GM23338 (cell line): ENCODE data around the gene SIRPA. TPM values are rescaled to one million over a fixed set of nuclear protein-coding genes. Genes with fewer than 3 reads are reported as not detected.

Source experiments
- ATAC-seq: fragments of 200-7000 bp; cut with Tn5 transposase; 3 replicates; pipeline ENCODE4 v1.9.1; 2020
- DNase-seq: peaks from one replicate; pipeline ENCODE4 v3.0.0-alpha.2; 2015; ENCODE audit warnings: low spot score
- H2AFZ ChIP-seq: fragments of 200-600 bp; sonication (generic); 2 replicates; pipeline ENCODE4 v1.8.0; 2016; ENCODE audit warnings: antibody characterized with exemption, mild to moderate bottlenecking, moderate library complexity
- H3F3A ChIP-seq: fragments of 200-600 bp; sonication (generic); replicated peaks from 2 replicates; pipeline ENCODE4 v1.8.0; 2017; ENCODE audit warnings: antibody characterized with exemption, mixed run types, low read depth
- H3K27ac ChIP-seq: fragments of 200-600 bp; sonication (generic); 2 replicates; pipeline ENCODE4 v1.6.1; 2016; ENCODE audit warnings: low read depth
- H3K27me3 ChIP-seq: fragments of 200-600 bp; sonication (generic); 2 replicates; pipeline ENCODE4 v1.8.0; 2016; ENCODE audit warnings: mild to moderate bottlenecking, mixed run types, moderate library complexity; ENCODE audit not compliant: insufficient read depth
- H3K36me3 ChIP-seq: fragments of 200-600 bp; sonication (generic); 2 replicates; pipeline ENCODE4 v1.8.0; 2016; ENCODE audit warnings: mild to moderate bottlenecking; ENCODE audit not compliant: insufficient read depth
- H3K4me1 ChIP-seq: fragments of 200-600 bp; sonication (generic); 2 replicates; pipeline ENCODE4 v1.8.0; 2016; ENCODE audit warnings: mild to moderate bottlenecking, moderate library complexity; ENCODE audit not compliant: insufficient read depth
- H3K4me2 ChIP-seq: fragments of 200-600 bp; sonication (generic); 2 replicates; pipeline ENCODE4 v1.7.1; 2017; ENCODE audit warnings: mixed run types
- H3K4me3 ChIP-seq: fragments of 200-600 bp; sonication (generic); 2 replicates; pipeline ENCODE4 v1.6.1; 2016; ENCODE audit warnings: mixed run types
- H3K79me2 ChIP-seq: fragments of 200-600 bp; sonication (generic); replicated peaks from 2 replicates; pipeline ENCODE4 v1.8.0; 2017; ENCODE audit warnings: mild to moderate bottlenecking; ENCODE audit not compliant: insufficient read depth
- H3K9me2 ChIP-seq: fragments of 200-600 bp; sonication (generic); 2 replicates; pipeline ENCODE4 v1.8.0; 2017; ENCODE audit not compliant: insufficient read depth
- H4K20me1 ChIP-seq: fragments of 200-600 bp; sonication (generic); replicated peaks from 2 replicates; pipeline ENCODE4 v1.8.0; 2017; ENCODE audit warnings: mild to moderate bottlenecking; ENCODE audit not compliant: insufficient read depth
- H3K27ac Mint-ChIP-seq: 2 replicates; pipeline ENCODE4 v1.8.0; 2020; ENCODE audit warnings: inconsistent platforms, mild to moderate bottlenecking, moderate library complexity, mixed read lengths
- H3K27me3 Mint-ChIP-seq: 3 replicates; pipeline ENCODE4 v1.8.0; 2022; ENCODE audit warnings: low read depth, mild to moderate bottlenecking, moderate library complexity, mixed read lengths, inconsistent platforms; ENCODE audit not compliant: insufficient read depth, poor library complexity
- H3K36me3 Mint-ChIP-seq: 3 replicates; pipeline ENCODE4 v1.8.0; 2021; ENCODE audit warnings: low read depth, mild to moderate bottlenecking, inconsistent platforms, moderate library complexity, mixed read lengths
- H3K4me1 Mint-ChIP-seq: 3 replicates; pipeline ENCODE4 v1.8.0; 2020; ENCODE audit warnings: mild to moderate bottlenecking, inconsistent platforms, mixed read lengths
- H3K4me3 Mint-ChIP-seq: 3 replicates; pipeline ENCODE4 v1.8.0; 2021; ENCODE audit warnings: moderate library complexity, mild to moderate bottlenecking, inconsistent platforms, mixed read lengths
- H3K9me3 Mint-ChIP-seq: 3 replicates; pipeline ENCODE4 v1.8.0; 2020; ENCODE audit warnings: moderate library complexity, mild to moderate bottlenecking, inconsistent platforms, mixed read lengths
- CREB1 ChIP-seq: fragments of 250-450 bp; sonication (Bioruptor Pico); IDR thresholded peaks from 2 replicates; pipeline ENCODE4 v1.5.0; 2020; ENCODE audit warnings: low read depth, mild to moderate bottlenecking, moderate library complexity
- EZH2 ChIP-seq: fragments of 200-600 bp; sonication (generic); IDR thresholded peaks from one replicate; pipeline ENCODE4 v1.8.0; 2017; ENCODE audit warnings: antibody characterized with exemption, mild to moderate bottlenecking, low read depth; ENCODE audit not compliant: unreplicated experiment
- EZH2phosphoT487 ChIP-seq: fragments of 200-600 bp; sonication (generic); IDR thresholded peaks from one replicate; pipeline ENCODE4 v1.8.1; 2018; ENCODE audit warnings: antibody characterized with exemption; ENCODE audit not compliant: unreplicated experiment
- JUNB ChIP-seq: IDR thresholded peaks from one replicate; pipeline ENCODE4 v1.6.1; 2016; ENCODE audit warnings: antibody characterized with exemption; ENCODE audit not compliant: unreplicated experiment
- NANOG ChIP-seq: IDR thresholded peaks from 2 replicates; pipeline ENCODE4 v1.6.1; 2016; ENCODE audit warnings: antibody characterized with exemption, borderline replicate concordance
- POLR2AphosphoS5 ChIP-seq: IDR thresholded peaks from 2 replicates; pipeline ENCODE4 v1.6.1; 2016; ENCODE audit warnings: antibody characterized with exemption, low read depth
- STAT1 ChIP-seq: IDR thresholded peaks from one replicate; pipeline ENCODE4 v1.6.1; 2016; ENCODE audit warnings: antibody characterized with exemption; ENCODE audit not compliant: unreplicated experiment
- ZNF114 ChIP-seq: fragments of 250-450 bp; sonication (Bioruptor Pico); IDR thresholded peaks from 2 replicates; pipeline ENCODE4 v1.5.0; 2020; ENCODE audit warnings: mild to moderate bottlenecking, moderate library complexity
- polyA plus RNA-seq: library from polyadenylated mRNA; unstranded; fragments of >200 nt; fragmentation: Nextera tagmentation; extraction: Ambion mirVana; gene quantifications from 2 replicates; pipeline ENCODE4 v1.2.1, GENCODE V29; 2016
- total RNA-seq: library from RNA; depleted of rRNA; stranded (reverse); fragments of >200 nt; shearing (Covaris generic); gene quantifications from 2 replicates; pipeline ENCODE4 v1.2.3, GENCODE V29; 2014
- TF ChIP-seq, protein P1 (sequence below), 2 experiments: fragments of 200-600 bp in 1 of 2; sonication (generic) in 1 of 2; conservative IDR thresholded peaks; 2 replicates each; pipeline versions ENCODE4 v1.5.1 to v1.6.1; 2016 to 2017; ENCODE audit warnings: antibody characterized with exemption in 2 of 2, low read depth in 2 of 2, mild to moderate bottlenecking in 2 of 2, moderate library complexity in 1 of 2
- TF ChIP-seq, protein P2 (sequence below): IDR thresholded peaks from one replicate; pipeline ENCODE4 v1.6.1; 2018; ENCODE audit warnings: antibody characterized with exemption; ENCODE audit not compliant: unreplicated experiment
- TF ChIP-seq, protein P3 (sequence below): IDR thresholded peaks from 2 replicates; pipeline ENCODE4 v1.6.1; 2016; ENCODE audit warnings: antibody characterized with exemption

Gene SIRPA
- total and polyA plus RNA-seq, 2 experiments from 2014 or later: 1.2 to 2.9 TPM

DNA sequence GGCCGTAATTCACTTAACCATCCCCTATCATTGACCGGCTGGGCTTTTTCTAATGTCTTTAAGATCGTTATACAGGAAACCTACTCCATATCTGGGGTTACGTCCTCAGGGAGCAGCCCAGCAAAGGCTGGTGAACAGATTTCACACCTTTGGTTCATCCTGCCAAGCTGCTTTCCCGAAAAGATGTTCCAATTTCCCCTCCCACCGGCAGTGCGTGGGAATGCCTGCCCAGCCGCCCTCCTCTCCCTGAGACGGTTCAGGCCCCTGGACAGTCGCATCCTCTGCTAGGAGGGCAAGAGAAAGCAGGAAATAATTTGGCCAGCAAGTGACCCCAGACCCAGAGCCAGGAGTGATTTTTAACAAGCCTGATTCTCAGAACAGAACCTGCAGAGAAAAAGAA lies 16.3 kb downstream of the SIRPA start (continued):
- no peak for TF ChIP-seq EZH2
- no peak for TF ChIP-seq CREB1 (CRISPR knock-in tag)
- TF ChIP-seq NANOG: no peak
- TF ChIP-seq ZNF114: no peak

DNA sequence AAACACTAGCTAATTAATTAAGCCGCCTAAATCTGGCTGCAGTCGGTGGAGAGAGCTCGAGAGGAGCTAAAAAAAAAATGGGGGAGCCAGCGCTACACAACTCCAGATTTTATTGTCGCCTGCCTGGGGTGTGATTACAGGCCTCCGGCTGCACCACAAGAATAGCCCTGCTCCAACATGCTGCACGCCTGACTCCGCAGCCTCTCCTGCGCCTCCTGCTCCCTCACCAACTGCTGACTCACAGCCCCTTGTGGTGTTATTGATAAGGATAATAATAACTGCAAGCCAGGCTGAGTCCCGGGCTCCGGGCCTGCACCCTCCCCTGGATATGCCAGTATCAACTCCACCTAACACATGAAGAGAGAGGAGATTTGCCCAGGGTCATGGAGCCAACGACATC lies 16.8 kb downstream of the SIRPA start:
- DNase-seq (no peak), ATAC-seq (no peak)
- no peaks in the 10 kb centered on the region for H3K27me3 ChIP-seq
- H2AFZ ChIP-seq: no peak overlapping the region
- H3K4me1 ChIP-seq: peaks cover 3% of the 10 kb centered on the region; the same call in 1 of the 2 replicates
- H3K36me3 Mint-ChIP-seq: no peaks in the 10 kb centered on the region
- H3K79me2 ChIP-seq: no peaks in the 10 kb centered on the region
- H3K4me1 Mint-ChIP-seq: peaks cover 12% of the 10 kb centered on the region
- TF ChIP-seq, protein P1, sequence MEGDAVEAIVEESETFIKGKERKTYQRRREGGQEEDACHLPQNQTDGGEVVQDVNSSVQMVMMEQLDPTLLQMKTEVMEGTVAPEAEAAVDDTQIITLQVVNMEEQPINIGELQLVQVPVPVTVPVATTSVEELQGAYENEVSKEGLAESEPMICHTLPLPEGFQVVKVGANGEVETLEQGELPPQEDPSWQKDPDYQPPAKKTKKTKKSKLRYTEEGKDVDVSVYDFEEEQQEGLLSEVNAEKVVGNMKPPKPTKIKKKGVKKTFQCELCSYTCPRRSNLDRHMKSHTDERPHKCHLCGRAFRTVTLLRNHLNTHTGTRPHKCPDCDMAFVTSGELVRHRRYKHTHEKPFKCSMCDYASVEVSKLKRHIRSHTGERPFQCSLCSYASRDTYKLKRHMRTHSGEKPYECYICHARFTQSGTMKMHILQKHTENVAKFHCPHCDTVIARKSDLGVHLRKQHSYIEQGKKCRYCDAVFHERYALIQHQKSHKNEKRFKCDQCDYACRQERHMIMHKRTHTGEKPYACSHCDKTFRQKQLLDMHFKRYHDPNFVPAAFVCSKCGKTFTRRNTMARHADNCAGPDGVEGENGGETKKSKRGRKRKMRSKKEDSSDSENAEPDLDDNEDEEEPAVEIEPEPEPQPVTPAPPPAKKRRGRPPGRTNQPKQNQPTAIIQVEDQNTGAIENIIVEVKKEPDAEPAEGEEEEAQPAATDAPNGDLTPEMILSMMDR (conservative IDR thresholded peaks at IDR 0.05; ENCODE audit: low read depth in 2 of 2): no peak
- TF ChIP-seq NANOG: no peak
- TF ChIP-seq ZNF114: no peak
- TF ChIP-seq EZH2phosphoT487: no peak
- TF ChIP-seq, protein P2, sequence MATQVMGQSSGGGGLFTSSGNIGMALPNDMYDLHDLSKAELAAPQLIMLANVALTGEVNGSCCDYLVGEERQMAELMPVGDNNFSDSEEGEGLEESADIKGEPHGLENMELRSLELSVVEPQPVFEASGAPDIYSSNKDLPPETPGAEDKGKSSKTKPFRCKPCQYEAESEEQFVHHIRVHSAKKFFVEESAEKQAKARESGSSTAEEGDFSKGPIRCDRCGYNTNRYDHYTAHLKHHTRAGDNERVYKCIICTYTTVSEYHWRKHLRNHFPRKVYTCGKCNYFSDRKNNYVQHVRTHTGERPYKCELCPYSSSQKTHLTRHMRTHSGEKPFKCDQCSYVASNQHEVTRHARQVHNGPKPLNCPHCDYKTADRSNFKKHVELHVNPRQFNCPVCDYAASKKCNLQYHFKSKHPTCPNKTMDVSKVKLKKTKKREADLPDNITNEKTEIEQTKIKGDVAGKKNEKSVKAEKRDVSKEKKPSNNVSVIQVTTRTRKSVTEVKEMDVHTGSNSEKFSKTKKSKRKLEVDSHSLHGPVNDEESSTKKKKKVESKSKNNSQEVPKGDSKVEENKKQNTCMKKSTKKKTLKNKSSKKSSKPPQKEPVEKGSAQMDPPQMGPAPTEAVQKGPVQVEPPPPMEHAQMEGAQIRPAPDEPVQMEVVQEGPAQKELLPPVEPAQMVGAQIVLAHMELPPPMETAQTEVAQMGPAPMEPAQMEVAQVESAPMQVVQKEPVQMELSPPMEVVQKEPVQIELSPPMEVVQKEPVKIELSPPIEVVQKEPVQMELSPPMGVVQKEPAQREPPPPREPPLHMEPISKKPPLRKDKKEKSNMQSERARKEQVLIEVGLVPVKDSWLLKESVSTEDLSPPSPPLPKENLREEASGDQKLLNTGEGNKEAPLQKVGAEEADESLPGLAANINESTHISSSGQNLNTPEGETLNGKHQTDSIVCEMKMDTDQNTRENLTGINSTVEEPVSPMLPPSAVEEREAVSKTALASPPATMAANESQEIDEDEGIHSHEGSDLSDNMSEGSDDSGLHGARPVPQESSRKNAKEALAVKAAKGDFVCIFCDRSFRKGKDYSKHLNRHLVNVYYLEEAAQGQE: no peak
- TF ChIP-seq EZH2: no peak
- no peak for TF ChIP-seq POLR2AphosphoS5
- TF ChIP-seq STAT1: no peak
- no peak overlapping the region for H3K27ac ChIP-seq
- no peak overlapping the region for H3K4me3 ChIP-seq
- H3K27me3 Mint-ChIP-seq: peaks cover 8% of the 10 kb centered on the region
- H3K9me2 ChIP-seq: no peaks in the 10 kb centered on the region
- H3K36me3 ChIP-seq: no peaks in the 10 kb centered on the region
- no peak overlapping the region for H3K4me2 ChIP-seq
- H3K4me3 Mint-ChIP-seq: no peak overlapping the region
- H3K9me3 Mint-ChIP-seq: no peaks in the 10 kb centered on the region
- no peaks in the 10 kb centered on the region for H3F3A ChIP-seq
- H3K27ac Mint-ChIP-seq: no peak overlapping the region
- no peaks in the 10 kb centered on the region for H4K20me1 ChIP-seq

DNA sequence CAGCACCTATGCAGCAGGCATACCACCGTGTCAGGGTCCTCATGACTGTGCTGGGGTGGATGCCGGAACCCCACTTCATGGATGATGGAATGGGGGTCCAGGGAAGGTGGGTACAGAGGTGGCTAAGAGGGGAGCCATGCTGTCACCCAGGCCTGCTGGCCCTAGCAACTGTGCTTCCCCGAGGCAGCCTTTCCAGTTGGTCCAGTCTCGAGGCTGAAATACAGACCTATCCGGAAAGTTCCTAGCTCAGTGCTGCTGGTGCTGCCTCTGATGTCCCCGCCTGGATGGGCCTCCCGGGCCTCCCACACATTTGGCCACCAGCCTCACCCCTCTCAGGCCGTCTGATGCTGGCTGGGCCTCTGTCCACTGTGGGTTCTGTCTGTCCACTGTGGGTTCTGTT lies 17.4 kb downstream of the SIRPA start:
- no peak overlapping the region for H3K27ac ChIP-seq
- no peaks in the 10 kb centered on the region for H3K36me3 ChIP-seq
- no peak overlapping the region for H3K4me2 ChIP-seq
- Mint-ChIP-seq H3K27ac (no peak overlapping the region), H3K4me1 (peaks cover 12% of the 10 kb centered on the region), H3K36me3 (no peaks in the 10 kb centered on the region), H3K4me3 (no peak overlapping the region), H3K9me3 (no peaks in the 10 kb centered on the region), H3K27me3 (peaks cover 8% of the 10 kb centered on the region)
- H3F3A ChIP-seq: no peaks in the 10 kb centered on the region
- peaks cover 3% of the 10 kb centered on the region; the same call in 1 of the 2 replicates for H3K4me1 ChIP-seq
- DNase-seq (no peak), ATAC-seq (no peak)
- H4K20me1 ChIP-seq: no peaks in the 10 kb centered on the region
- no peaks in the 10 kb centered on the region for H3K27me3 ChIP-seq
- no peaks in the 10 kb centered on the region for H3K9me2 ChIP-seq
- H3K79me2 ChIP-seq: no peaks in the 10 kb centered on the region
- H3K4me3 ChIP-seq: no peak overlapping the region
- no peak overlapping the region for H2AFZ ChIP-seq
- TF ChIP-seq, protein P1 (conservative IDR thresholded peaks at IDR 0.05; ENCODE audit: low read depth in 2 of 2): no peak
- TF ChIP-seq POLR2AphosphoS5 (no peak), EZH2 (no peak), JUNB (no peak), CREB1 (CRISPR knock-in tag) (no peak)
- TF ChIP-seq, protein P3, sequence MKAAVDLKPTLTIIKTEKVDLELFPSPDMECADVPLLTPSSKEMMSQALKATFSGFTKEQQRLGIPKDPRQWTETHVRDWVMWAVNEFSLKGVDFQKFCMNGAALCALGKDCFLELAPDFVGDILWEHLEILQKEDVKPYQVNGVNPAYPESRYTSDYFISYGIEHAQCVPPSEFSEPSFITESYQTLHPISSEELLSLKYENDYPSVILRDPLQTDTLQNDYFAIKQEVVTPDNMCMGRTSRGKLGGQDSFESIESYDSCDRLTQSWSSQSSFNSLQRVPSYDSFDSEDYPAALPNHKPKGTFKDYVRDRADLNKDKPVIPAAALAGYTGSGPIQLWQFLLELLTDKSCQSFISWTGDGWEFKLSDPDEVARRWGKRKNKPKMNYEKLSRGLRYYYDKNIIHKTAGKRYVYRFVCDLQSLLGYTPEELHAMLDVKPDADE: no peak
